ENCODE measurements around the gene HECW1.
"Not testable (repeated sequence)": the region's sequence is repeated elsewhere in the genome, so short reads cannot be mapped to it uniquely, and the experiment has no call there.

Gene HECW1

GRCh38 chr7:43572516-43573049, 460.1 kb downstream of the HECW1 start:
- Histone ChIP-seq H3K27ac (peak overlapping the region; percentile 67), H3K4me1 (ENCODE audit: control insufficient read depth in 1 of 2, insufficient read depth in 1 of 2, low read depth in 1 of 2, low read length in 1 of 2) (peaks cover 8 to 16% of the 10 kb centered on the region in 2 experiments), H3K36me3 (no peaks in the 10 kb centered on the region)

GRCh38 chr7:43573832-43574231, 461.4 kb downstream of the HECW1 start:
- not testable (repeated sequence) for H3K27me3 ChIP-seq; H3K36me3 ChIP-seq; H3K9me3 ChIP-seq; H3K4me3 ChIP-seq (ENCODE audit: low read depth in 1 of 2, low read length in 1 of 2); H3K27ac ChIP-seq
- peaks cover 8 to 16% of the 10 kb centered on the region in 2 experiments for H3K4me1 ChIP-seq (ENCODE audit: control insufficient read depth in 1 of 2, insufficient read depth in 1 of 2, low read depth in 1 of 2, low read length in 1 of 2)

More at GRCh38 chr7:43572516-43573049, 460.1 kb downstream of the HECW1 start:
- Histone ChIP-seq H3K4me3 (ENCODE audit: low read depth in 1 of 2, low read length in 1 of 2) (peak overlapping the region in 1 of 2 experiments; percentile 1), H3K27me3 (no peaks in the 10 kb centered on the region), H3K9me3 (no peaks in the 10 kb centered on the region)
- no peak for TF ChIP-seq CTCF (IDR thresholded peaks at IDR 0.05)

- H3K9me3 ChIP-seq, result no peaks in the 10 kb centered on the region
- TF ChIP-seq CTCF (IDR thresholded peaks at IDR 0.05), result no peak
- peaks cover 8 to 16% of the 10 kb centered on the region in 2 experiments for H3K4me1 ChIP-seq (ENCODE audit: control insufficient read depth in 1 of 2, insufficient read depth in 1 of 2, low read depth in 1 of 2, low read length in 1 of 2)
- no peak overlapping the region for H3K27ac ChIP-seq
- no peaks in the 10 kb centered on the region for H3K36me3 ChIP-seq
- H3K27me3 ChIP-seq, result peaks cover 3% of the 10 kb centered on the region
- no peak overlapping the region for H3K4me3 ChIP-seq (ENCODE audit: low read depth in 1 of 2, low read length in 1 of 2)
Observed at GRCh38 chr7:43575506-43575905, 463.1 kb downstream of the HECW1 start.

GRCh38 chr7:43576241-43576640, 463.8 kb downstream of the HECW1 start:
- Histone ChIP-seq H3K36me3 (no peaks in the 10 kb centered on the region), H3K9me3 (no peaks in the 10 kb centered on the region), H3K27ac (no peak overlapping the region), H3K4me1 (ENCODE audit: control insufficient read depth in 1 of 2, insufficient read depth in 1 of 2, low read depth in 1 of 2, low read length in 1 of 2) (peaks cover 8 to 16% of the 10 kb centered on the region in 2 experiments), H3K4me3 (ENCODE audit: low read depth in 1 of 2, low read length in 1 of 2) (no peak overlapping the region), H3K27me3 (peaks cover 10% of the 10 kb centered on the region)
- no peak for TF ChIP-seq CTCF (IDR thresholded peaks at IDR 0.05)

GRCh38 chr7:43577485-43577951, 465.1 kb downstream of the HECW1 start:
- no peaks in the 10 kb centered on the region for H3K36me3 ChIP-seq
- peaks cover 3 to 8% of the 10 kb centered on the region in 2 experiments for H3K4me1 ChIP-seq (ENCODE audit: control insufficient read depth in 1 of 2, insufficient read depth in 1 of 2, low read depth in 1 of 2, low read length in 1 of 2)
- H3K9me3 ChIP-seq, result no peaks in the 10 kb centered on the region
- no peak for TF ChIP-seq CTCF (IDR thresholded peaks at IDR 0.05)
- H3K27me3 ChIP-seq, result peaks cover 23% of the 10 kb centered on the region
- H3K27ac ChIP-seq, result no peak overlapping the region
- H3K4me3 ChIP-seq (ENCODE audit: low read depth in 1 of 2, low read length in 1 of 2), result no peak overlapping the region

GRCh38 chr7:43582503-43583423, 470.3 kb downstream of the HECW1 start, which contains the start of gene STK17A:
Gene STK17A, plus strand, starts transcription at chr7:43583108. Its CDS starts 136 bp downstream, at chr7:43583244.
- Histone ChIP-seq H3K9me3 (no peaks in the 10 kb centered on the region), H3K27me3 (peaks cover 24% of the 10 kb centered on the region), H3K4me3 (ENCODE audit: low read depth in 1 of 2, low read length in 1 of 2) (peak within 1 kb of the TSS; percentile 88 to 94), H3K4me1 (ENCODE audit: control insufficient read depth in 1 of 2, insufficient read depth in 1 of 2, low read depth in 1 of 2, low read length in 1 of 2) (peaks cover 40 to 41% of the 10 kb centered on the region in 2 experiments), H3K27ac (peak within 1 kb of the TSS; percentile 95), H3K36me3 (no peaks in the 10 kb centered on the region)
- TF ChIP-seq CTCF (IDR thresholded peaks at IDR 0.05), result peak; percentile 100
